ENCODE measurements around the gene TMCO4. TPM values are rescaled to one million over a fixed set of nuclear protein-coding genes. Genes with fewer than 3 reads are reported as not detected.
"Not testable (repeated sequence)": the region's sequence is repeated elsewhere in the genome, so short reads cannot be mapped to it uniquely, and the experiment has no call there.

Gene TMCO4
- total and polyA plus RNA-seq, 10 of the 15 experiments (the other 5 are each of a cell fraction or from before 2014, with no cell fraction given), result 2.4 to 20.8 (median 13.0) TPM

- ChIA-PET SMC1A (ENCODE audit: uncharacterized antibody, unreplicated experiment) (interaction anchor here (1.6 kb wide), 1 partner anchor 15 kb away, joined by 3 read pairs; no protein-coding TSS in a partner anchor), CTCF (interaction anchor here (0.8 kb wide), 1 partner anchor 16 kb away, joined by 3 read pairs; no protein-coding TSS in a partner anchor), POLR2A (no interaction called here), RAD21 (ENCODE audit: unreplicated experiment) (no interaction called here)
- Histone ChIP-seq H2AFZ (ENCODE audit: control insufficient read depth, low read depth, low read length) (no peak overlapping the region), H3K4me2 (ENCODE audit: control insufficient read depth, insufficient read depth) (no peak overlapping the region), H3K27ac (ENCODE audit: control insufficient read depth, insufficient read depth) (no peak overlapping the region), H3K4me1 (ENCODE audit: control insufficient read depth, insufficient read depth, low read length) (no peaks in the 10 kb centered on the region), H3K9ac (ENCODE audit: control insufficient read depth, insufficient read depth, low read length) (no peak overlapping the region), H3K36me3 (ENCODE audit: control insufficient read depth in 2 of 2, insufficient read depth in 2 of 2, low read length in 1 of 2) (no peaks in the 10 kb centered on the region), H3K4me3 (no peak overlapping the region), H3K9me3 (replicated peaks; ENCODE audit: control insufficient read depth, insufficient read depth, low read length) (no peaks in the 10 kb centered on the region), H4K20me1 (ENCODE audit: control insufficient read depth, insufficient read depth) (no peaks in the 10 kb centered on the region), H3K27me3 (replicated peaks in 1 of 2; ENCODE audit: control insufficient read depth in 2 of 2, insufficient read depth in 2 of 2, low read length in 1 of 2) (no peaks in the 10 kb centered on the region; a peak in 1 of 4 replicates), H3K79me2 (ENCODE audit: control insufficient read depth, insufficient read depth, low read length) (no peaks in the 10 kb centered on the region)
- no peak for DNase-seq (ENCODE audit: low read depth, low spot score)
- no peak for TF ChIP-seq CBX3 (IDR thresholded peaks at IDR 0.05; ENCODE audit: borderline replicate concordance, low read depth)
- no peak for TF ChIP-seq ZNF622 (IDR thresholded peaks at IDR 0.05)
- FAIRE-seq, result no peak
- no TSS peak for BruUV-seq (replicated peaks)
- 84% methylated on average over 5 of the region's 5 CpGs for WGBS (ENCODE audit: insufficient coverage, insufficient replicate concordance, low lambda C conversion rate, missing lambda C conversion rate)
- intact Hi-C loops (cut with micrococcal nuclease; ENCODE audit: unreplicated experiment), result no loop called here
- in situ Hi-C loops (cut with MboI), result no loop called here
- ATAC-seq, result no peak
Observed at GRCh38 chr1:19636065-19636464, 163.7 kb downstream of the TMCO4 start.

GRCh38 chr1:19635646-19636045, 164.1 kb downstream of the TMCO4 start:
- TF ChIP-seq FOXM1 (IDR thresholded peaks at IDR 0.05; ENCODE audit: low read depth, low read length), result no peak
- TF ChIP-seq CBFB (IDR thresholded peaks at IDR 0.05; ENCODE audit: low read depth), result no peak
- TF ChIP-seq EP300 (IDR thresholded peaks at IDR 0.05; ENCODE audit: borderline replicate concordance in 1 of 2, control insufficient read depth in 1 of 2, low read depth in 2 of 2, low read length in 2 of 2), result no peak
- no peak for TF ChIP-seq TARDBP (IDR thresholded peaks at IDR 0.05; ENCODE audit: borderline replicate concordance)
- TF ChIP-seq RELA (IDR thresholded peaks at IDR 0.05; ENCODE audit: borderline replicate concordance, partially characterized antibody), result no peak
- TF ChIP-seq ESRRA (IDR thresholded peaks at IDR 0.05; ENCODE audit: low read length), result no peak
- TF ChIP-seq IRF4 (IDR thresholded peaks at IDR 0.05; ENCODE audit: low read depth, low read length), result no peak
- TF ChIP-seq NR2C2 (IDR thresholded peaks at IDR 0.05; ENCODE audit: borderline replicate concordance, control insufficient read depth, insufficient read length, low read depth), result no peak
- no peak for TF ChIP-seq EZH2 (IDR thresholded peaks at IDR 0.05; ENCODE audit: borderline replicate concordance, control insufficient read depth, low read depth, low read length)
- TF ChIP-seq WRNIP1 (IDR thresholded peaks at IDR 0.05; ENCODE audit: borderline replicate concordance, low read depth, low read length), result no peak
- no peak for TF ChIP-seq ASH2L (IDR thresholded peaks at IDR 0.05; ENCODE audit: borderline replicate concordance, low read depth)
- in situ Hi-C loops (cut with MboI), result no loop called here
- WGBS (ENCODE audit: insufficient coverage, insufficient replicate concordance, low lambda C conversion rate, missing lambda C conversion rate), result 72% methylated on average over 4 of the region's 4 CpGs
- H3K4me3 ChIP-seq, result no peak overlapping the region
- H3K9ac ChIP-seq (ENCODE audit: control insufficient read depth, insufficient read depth, low read length), result no peak overlapping the region
- no peaks in the 10 kb centered on the region for H4K20me1 ChIP-seq (ENCODE audit: control insufficient read depth, insufficient read depth)
- ChIA-PET POLR2A (no interaction called here), RAD21 (ENCODE audit: unreplicated experiment) (interaction anchor here (1.0 kb wide), 1 partner anchor 15 kb away, joined by 3 read pairs; no protein-coding TSS in a partner anchor), SMC1A (ENCODE audit: uncharacterized antibody, unreplicated experiment) (interaction anchor here (1.6 kb wide), 1 partner anchor 15 kb away, joined by 3 read pairs; no protein-coding TSS in a partner anchor), CTCF (interaction anchor here (0.8 kb wide), 1 partner anchor 15 kb away, joined by 3 read pairs; no protein-coding TSS in a partner anchor)
- BruUV-seq (replicated peaks), result no TSS peak
- FAIRE-seq (no peak), ATAC-seq (no peak), DNase-seq (ENCODE audit: low read depth, low spot score) (no peak)
- no peaks in the 10 kb centered on the region for H3K4me1 ChIP-seq (ENCODE audit: control insufficient read depth, insufficient read depth, low read length)
- no peaks in the 10 kb centered on the region; a peak in 1 of 4 replicates for H3K27me3 ChIP-seq (replicated peaks in 1 of 2; ENCODE audit: control insufficient read depth in 2 of 2, insufficient read depth in 2 of 2, low read length in 1 of 2)
- no peak overlapping the region for H3K4me2 ChIP-seq (ENCODE audit: control insufficient read depth, insufficient read depth)
- no peak overlapping the region for H2AFZ ChIP-seq (ENCODE audit: control insufficient read depth, low read depth, low read length)
- no peaks in the 10 kb centered on the region for H3K9me3 ChIP-seq (replicated peaks; ENCODE audit: control insufficient read depth, insufficient read depth, low read length)
- H3K36me3 ChIP-seq (ENCODE audit: control insufficient read depth in 2 of 2, insufficient read depth in 2 of 2, low read length in 1 of 2), result no peaks in the 10 kb centered on the region
- H3K79me2 ChIP-seq (ENCODE audit: control insufficient read depth, insufficient read depth, low read length), result no peaks in the 10 kb centered on the region
- no peak overlapping the region for H3K27ac ChIP-seq (ENCODE audit: control insufficient read depth, insufficient read depth)
- intact Hi-C loops (cut with micrococcal nuclease; ENCODE audit: unreplicated experiment), result no loop called here

- in situ Hi-C loops (cut with MboI); SMC1A ChIA-PET (ENCODE audit: uncharacterized antibody, unreplicated experiment); H3K27ac ChIP-seq (ENCODE audit: control insufficient read depth, insufficient read depth); BruUV-seq (replicated peaks); ATAC-seq; H4K20me1 ChIP-seq (ENCODE audit: control insufficient read depth, insufficient read depth); H3K4me1 ChIP-seq (ENCODE audit: control insufficient read depth, insufficient read depth, low read length); DNase-seq (ENCODE audit: low read depth, low spot score); H3K9me3 ChIP-seq (replicated peaks; ENCODE audit: control insufficient read depth, insufficient read depth, low read length); intact Hi-C loops (cut with micrococcal nuclease; ENCODE audit: unreplicated experiment); H3K36me3 ChIP-seq (ENCODE audit: control insufficient read depth in 2 of 2, insufficient read depth in 2 of 2, low read length in 1 of 2); CTCF ChIA-PET; POLR2A ChIA-PET; H3K4me3 ChIP-seq; H3K27me3 ChIP-seq (replicated peaks in 1 of 2; ENCODE audit: control insufficient read depth in 2 of 2, insufficient read depth in 2 of 2, low read length in 1 of 2); H3K79me2 ChIP-seq (ENCODE audit: control insufficient read depth, insufficient read depth, low read length); H3K4me2 ChIP-seq (ENCODE audit: control insufficient read depth, insufficient read depth); FAIRE-seq; H2AFZ ChIP-seq (ENCODE audit: control insufficient read depth, low read depth, low read length); H3K9ac ChIP-seq (ENCODE audit: control insufficient read depth, insufficient read depth, low read length): not testable (repeated sequence)
- WGBS (ENCODE audit: insufficient coverage, insufficient replicate concordance, low lambda C conversion rate, missing lambda C conversion rate), result 85% methylated on average over 9 of the region's 9 CpGs
- RAD21 ChIA-PET (ENCODE audit: unreplicated experiment), result interaction anchor here (1.0 kb wide), 1 partner anchor 16 kb away, joined by 3 read pairs; no protein-coding TSS in a partner anchor
Observed at GRCh38 chr1:19635064-19635463, 164.7 kb downstream of the TMCO4 start.
